ENCODE data around the gene NRXN3.
"Not testable (repeated sequence)": the region's sequence is repeated elsewhere in the genome, so short reads cannot be mapped to it uniquely, and the experiment has no call there.

NRXN3 gene

DNA sequence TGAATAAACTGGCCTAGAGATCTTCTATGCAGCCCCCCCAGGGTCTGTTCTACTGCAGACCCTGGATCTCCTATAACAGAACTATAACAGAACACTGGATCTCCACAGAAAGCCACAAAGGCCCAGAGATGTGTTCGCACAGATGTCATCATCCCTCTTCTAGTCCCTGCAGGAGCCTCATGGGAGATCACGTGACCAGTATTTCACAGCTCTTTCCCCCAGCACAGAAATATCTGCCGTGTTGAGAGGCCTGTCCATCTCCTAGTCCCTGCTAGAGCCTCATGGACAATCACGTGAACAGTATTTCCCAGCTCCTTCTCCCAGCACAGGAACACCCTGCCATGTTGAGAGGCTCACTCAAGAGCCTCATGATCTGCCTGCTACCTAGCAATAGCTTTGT lies 331.7 kb downstream of the NRXN3 start:
- no peak for DNase-seq

DNA sequence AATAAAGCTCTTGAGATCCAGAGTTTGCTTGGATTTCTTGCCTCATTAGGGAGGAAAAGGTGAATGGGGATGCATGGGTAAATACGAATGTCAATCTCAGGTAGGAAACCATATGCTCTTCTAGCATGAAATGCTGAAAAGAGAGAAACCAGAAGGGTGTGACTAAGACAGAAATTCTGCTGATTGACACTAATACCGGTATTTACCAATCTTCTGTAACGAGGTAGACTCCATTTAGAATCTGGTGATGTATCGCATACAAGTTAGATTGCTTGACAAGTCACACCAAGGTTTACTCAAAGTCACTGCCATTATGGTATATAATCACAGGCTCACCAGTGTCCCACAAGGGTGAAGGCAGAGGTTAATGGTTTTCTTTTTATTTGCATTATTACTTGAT lies 337.9 kb downstream of the NRXN3 start:
- no peak for DNase-seq

DNA sequence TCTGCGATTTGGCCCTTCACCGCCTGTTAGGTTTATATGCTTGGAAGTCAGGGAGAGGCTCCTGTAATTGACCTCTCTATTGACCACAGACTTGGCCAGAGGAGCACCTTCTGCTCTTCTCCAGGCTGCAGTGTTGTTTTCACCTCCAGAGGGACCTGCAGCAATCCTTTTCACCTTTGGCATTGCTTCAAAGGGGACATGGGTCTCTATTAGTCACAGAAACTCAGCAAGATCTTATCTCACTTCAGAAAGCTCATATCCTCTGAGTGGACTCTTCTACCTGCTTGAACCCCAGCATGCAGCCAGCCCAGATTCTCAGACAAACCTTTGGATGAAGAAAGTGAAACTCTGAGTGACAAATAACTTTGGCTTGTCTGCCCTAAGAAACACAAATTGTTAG lies 339.3 kb downstream of the NRXN3 start:
- DNase-seq: no peak

DNA sequence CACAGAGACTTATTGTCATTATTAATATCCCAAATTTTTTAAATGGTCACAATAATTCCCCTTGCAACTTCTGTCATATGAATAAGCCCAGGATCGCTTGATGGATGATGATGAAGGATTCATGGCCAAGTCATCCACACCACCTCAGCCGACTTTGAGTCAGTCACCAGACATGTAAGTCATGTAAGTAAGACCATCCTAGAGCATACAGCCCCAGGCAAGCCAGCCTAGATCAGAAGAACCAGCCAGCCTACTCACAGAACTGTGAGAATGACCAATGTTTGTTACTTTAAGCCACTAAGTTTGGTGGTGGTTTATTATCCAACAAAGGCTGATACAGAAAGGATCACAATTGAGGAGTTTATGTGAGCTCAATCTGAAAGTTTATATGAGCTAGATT lies 341.8 kb downstream of the NRXN3 start:
- no peak for DNase-seq

DNA sequence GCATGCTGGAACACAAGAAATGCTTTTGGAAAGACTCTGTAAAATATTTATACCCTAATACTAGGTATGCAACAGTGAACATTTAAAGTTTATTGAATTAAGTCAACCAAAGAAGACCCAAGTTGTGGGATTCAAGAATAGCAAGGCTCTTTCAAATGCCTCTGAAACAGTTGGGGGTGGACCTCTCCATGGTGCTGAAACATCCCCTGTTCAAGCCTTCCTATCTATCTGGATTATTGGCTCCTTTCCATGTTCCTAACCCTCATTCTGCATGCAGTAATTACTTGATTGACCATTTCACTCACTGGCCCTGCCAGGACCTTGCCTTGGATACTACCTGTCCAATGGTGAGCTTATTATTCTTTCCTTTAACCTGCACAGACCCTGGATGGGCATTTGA lies 349.7 kb downstream of the NRXN3 start:
- DNase-seq: no peak

DNA sequence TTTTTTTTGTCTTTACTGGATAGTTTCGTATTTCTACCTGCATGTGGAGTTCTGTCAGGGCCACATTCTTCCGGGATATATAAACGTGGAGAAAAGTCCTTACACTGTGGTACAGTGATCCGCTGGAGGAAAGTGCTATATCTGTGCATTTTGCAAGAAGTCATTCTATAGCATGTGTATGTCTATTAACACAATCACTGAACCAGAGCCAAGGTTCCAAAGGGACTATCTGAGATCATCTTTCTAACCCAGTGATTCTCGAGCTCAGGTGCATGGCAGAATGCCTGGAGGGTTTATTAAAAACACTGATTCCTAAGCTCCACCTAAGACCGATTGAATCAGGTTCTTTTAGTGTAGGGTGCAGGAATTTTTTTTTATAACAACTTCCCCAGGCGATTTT lies 354.0 kb downstream of the NRXN3 start:
- DNase-seq: no peak

DNA sequence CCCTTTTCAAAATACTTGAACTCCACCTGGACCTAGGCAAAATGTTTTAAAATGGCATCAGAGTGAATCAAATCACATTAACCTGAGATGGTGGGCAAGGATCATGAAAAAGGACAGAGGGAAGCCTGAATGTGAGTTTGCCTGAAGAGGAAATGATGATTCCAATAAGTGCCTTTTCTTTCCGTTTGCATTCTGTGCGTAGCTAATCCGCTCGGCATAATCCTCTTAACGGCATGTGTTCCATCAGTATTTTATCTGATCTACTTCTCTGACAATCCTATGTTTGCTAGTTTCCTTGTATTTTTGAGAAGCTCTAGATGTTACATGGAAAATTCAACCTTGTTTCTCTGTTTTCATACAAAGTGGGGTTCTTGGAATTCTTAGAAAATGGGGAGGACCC lies 354.6 kb downstream of the NRXN3 start:
- no peak for DNase-seq

DNA sequence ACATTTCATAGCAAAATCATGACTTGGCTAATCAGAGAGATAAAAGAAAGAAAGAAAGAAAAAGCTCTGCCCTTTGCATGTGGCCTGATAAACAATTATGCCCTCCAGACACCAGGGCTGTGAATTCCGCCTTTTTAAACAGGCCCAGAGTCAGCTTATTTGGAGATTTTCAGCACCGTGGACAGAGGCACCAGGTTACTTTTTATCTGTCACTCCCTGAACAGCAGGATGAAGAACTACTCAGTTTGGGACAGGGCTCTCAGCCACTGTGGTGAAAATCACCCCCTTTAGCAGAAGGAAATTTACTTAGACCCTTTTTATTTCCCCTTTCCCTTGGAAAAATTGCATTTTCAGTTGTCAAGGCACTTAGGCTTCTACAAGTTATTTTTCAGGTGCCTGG lies 359.9 kb downstream of the NRXN3 start:
- DNase-seq: no peak

DNA sequence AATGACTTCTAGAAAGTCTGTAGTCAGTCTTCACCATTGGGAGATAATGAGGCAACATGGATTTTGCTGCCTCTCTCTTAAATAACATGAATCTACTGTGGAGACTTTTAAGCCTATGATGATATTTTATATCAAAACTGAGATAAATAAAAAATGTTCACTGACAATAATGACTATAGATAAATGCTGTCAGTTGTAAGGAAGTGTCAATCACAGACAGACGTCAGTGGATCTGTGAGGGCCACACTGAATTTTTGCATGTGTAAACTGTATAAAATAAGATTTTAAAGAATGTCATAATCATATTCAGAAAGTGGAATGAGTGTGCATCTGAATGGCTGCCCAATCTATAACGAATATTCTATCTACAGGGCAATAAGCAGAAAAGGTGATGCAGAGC lies 364.0 kb downstream of the NRXN3 start:
- DNase-seq: no peak

DNA sequence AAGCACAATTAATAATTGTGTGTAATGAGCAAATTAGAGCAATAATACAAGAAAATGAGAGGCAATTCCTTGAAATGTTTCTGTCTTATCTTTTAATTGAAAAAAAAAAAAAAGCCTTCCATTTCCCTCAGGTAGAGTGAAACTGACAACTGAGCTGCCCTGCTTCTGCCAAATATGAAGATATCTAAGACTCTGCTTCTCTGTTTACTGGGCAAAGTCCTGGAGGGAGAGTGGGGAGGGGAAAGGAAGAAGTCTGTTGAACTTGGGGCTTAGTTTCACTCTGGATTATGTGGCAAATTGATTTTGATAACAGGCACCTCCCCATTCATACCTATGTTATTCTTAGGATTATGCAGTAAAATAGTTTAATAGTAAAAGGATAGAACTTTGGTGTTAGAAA lies 364.9 kb downstream of the NRXN3 start:
- no peak for DNase-seq

DNA sequence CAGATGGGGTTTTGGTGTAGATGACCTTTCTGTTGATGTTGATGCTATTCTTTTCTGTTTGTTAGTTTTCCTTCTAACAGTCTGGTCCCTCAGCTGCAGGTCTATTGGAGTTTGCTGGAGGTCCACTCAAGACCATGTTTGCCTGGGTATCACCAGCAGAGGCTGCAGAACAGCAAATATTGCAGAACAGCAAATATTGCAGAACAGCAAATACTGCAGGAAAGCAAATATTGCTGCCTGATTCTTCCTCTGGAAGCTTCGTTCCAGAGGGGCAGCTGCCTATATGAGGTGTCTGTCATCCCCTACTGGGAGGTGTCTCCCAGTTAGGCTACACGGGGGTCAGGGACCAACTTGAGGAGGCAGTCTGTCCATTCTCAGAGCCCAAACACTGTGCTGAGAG lies 371.6 kb downstream of the NRXN3 start:
- not testable (repeated sequence) for DNase-seq

DNA sequence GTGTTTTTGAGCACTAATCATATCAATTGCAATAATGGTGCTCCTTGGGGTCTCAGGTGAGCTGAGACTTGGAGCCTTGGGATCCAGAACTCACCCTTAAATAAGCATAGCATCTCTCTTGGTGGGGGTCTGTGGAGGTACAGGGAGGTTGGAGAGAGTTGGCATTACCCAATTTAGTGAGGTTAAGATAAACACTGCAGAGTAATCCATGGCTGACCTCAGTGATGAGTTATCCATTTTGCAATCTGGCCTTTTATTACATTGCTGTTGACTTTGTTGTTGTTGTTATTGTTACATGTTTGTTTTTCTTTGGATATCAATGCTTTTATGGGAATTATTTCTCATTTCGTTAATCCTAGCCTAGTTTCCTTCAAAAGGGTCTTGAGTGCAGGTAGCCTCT lies 373.3 kb downstream of the NRXN3 start:
- DNase-seq: no peak

DNA sequence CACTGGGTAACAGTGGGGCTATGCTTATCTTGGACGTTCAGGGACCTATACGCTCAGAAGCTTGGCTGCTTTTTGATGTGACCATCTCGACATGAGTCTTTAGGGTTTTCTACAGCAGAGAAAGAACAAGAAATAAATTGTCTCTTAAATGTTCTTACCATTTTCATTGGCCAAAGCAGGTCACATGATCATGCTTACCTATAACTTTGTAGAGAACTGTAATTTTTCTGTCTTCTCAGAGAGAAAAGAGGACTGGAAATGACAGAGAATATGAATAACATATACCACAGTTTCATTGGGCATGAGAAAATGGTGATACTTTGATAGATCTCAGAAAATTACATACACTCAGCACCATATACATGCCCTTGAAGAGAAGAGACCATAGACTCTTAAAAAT lies 390.9 kb downstream of the NRXN3 start:
- no peak for DNase-seq

DNA sequence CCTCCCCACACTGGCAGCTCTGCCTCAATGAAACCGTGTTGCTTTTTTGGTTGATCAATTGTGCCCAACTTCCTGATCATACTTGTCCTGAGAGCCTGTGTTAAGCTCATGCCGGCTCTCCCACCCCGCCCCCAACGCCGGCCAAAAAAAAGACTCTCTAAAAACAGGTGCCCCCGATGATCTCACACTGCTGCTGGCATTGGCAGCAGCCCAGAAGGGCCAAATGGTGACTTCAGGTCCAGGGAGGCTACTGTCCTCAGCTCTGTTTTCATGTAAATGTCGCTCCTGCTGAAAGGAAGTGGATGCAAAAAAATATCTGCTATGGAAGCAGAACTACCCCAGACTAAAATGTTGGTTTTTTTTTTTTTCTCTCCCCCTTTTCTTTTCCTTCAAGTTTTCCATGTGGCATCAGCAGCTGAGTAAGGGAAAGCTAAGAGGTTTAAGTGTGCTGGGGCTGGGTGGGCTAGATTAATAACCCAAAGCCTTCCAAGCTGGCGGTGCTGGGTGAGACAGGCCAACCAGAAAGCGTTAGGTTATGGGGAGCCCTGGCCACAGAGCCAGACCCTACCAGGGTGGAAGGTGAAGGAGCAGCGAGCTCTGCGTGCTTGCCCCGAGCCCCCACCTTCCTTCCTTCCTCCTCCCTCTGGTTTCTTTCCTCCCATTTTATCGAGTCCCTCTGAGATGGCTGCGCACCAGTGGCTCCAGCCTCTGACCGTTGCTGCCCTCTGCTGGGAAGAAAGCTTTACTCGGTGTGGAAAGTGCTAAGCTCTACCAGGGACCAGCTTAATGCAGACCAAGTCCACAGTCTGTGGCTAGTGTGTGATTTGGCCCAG lies 396.1 kb downstream of the NRXN3 start:
- DNase-seq: no peak

DNA sequence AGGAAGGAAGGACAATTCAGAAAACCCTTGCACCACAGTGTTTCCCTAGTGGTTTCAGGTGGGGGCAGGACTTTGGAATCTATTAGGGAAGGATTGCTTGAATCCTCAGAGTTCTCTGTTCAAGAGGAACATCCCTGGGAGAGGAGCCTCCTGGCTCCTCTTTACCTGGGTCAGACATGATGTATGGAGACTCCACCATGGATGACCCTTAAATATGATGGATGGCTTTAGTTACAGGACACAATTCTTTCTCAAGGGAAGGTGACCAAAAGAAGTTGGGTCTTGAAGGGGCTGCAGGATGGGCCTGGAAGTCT lies 396.6 kb downstream of the NRXN3 start:
- DNase-seq: no peak

DNA sequence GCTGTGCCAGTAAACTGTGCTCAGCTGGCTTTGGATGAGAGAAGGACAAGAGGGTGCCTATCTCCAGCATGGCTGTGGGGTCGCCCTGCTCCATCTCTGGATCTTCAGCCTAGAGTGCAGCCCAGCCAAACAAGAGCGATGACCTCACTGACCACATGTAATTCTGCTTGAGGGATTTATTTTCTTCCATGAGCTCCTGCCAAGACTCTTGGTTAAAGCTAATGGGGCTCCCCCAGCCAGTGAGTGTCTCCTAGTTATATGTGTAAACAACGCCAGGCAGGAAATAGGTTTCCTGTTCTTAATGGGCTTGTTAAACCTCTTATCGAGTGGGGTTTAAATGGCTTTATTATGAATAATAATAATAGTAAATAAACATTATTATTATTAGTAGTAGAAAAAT lies 397.2 kb downstream of the NRXN3 start:
- no peak for DNase-seq

DNA sequence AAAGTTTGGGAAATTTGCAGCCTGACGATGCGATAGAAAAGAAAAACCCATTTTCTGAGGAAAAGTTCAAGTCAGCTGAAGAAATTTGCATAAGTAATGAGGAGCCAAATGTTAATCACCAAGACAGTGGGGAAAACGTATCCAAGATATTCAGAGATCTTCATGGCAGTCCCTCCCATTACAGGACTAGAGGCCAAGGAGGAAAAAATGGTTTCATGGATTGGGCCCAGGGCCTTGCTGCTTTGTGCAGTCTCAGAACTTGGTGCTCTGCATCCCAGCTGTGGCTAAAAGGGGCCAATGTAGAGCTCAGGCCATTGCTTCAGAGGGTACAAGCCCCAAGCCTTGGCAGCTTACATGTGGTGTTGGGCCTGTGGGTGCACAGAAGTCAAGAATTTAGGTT lies 403.6 kb downstream of the NRXN3 start:
- not testable (repeated sequence) for DNase-seq

DNA sequence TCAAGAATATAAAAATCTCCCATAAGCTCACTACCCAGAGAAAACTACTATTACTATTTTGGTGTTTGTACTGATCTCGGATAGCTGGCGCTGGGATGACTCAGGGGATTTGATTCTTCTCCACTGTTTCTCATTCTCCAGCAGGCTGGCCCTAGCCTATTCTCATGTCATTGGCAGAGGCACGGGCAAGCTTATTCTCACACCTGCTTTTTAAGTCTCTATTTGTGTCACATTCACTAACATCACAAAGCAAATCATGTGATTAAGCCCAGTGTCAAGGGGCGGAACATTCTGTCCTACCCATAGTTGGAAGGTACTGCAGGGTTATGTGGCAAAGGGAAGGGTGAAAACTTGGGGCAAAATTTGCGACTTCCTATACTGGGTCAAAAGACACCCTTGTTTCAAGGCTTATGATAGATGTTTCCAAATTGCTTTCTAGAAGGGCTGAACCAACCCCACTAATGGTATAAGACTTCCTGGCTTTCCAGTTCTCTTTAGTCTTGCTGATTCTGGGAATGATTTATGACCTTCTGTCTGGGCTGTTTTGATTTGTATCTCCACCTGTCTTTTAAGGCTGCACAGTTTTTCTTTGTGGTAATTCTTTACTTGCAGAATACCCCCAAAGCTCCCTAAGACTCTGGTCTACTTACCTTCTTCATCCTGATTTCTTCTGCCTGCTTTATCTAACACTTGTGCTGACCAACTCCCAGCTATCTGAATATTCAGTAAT lies 406.4 kb downstream of the NRXN3 start:
- no peak for DNase-seq

DNA sequence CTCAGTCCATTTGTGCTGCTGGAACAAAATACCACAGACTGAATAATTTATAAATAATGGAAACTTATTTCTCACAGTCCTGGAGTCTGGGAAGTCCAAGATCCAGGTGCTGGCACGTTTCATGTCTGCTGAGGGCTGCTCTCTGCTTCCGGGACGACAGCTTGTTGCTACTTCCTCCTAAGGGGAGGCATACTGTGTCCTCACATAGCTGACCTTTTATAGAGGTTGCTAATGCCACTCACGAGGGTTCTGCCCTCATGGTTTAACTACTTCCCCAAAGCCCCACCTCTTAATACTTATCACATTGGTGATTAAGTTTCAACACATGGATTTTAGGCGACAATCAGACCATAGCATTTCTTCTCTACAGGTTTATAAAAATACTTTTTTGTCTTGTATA lies 411.1 kb downstream of the NRXN3 start:
- no peak for DNase-seq

DNA sequence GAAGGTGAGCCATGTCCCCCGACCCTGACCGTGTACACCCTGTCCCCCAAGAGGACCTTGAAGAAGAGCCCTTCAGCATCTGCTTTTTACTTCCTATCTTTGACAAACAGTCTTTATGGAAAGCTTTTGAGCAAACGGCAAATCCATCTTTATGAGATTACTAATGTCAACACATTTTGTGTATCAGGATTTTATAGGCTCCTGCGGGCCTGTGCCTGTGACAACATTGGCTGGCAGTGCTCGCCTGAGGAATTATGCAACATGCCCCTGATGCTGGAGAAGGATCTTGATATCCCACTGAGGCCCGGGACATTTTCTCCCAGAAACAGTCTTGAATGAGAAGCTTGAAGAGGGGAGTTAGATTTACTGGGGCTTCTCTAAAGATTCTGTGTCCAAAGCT lies 416.5 kb downstream of the NRXN3 start:
- no peak for DNase-seq

DNA sequence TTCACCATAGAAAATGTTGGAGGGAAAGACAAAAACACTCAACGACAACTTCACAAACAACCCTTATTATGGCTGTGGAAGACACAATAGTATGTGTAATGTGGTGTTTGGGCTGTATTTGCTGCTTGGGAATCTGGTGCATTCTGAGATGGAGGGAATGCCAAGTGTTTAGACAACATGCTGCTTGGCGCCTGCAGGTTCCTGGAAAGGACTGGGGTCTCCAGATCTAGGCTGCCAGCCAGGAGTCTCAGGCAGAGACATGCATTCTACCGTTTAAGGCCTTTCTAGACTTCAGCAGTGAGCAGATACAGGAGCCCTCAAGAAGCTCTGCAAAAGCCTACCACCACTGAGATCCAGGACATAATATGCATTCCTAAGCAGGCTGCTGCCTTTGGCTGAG lies 418.7 kb downstream of the NRXN3 start:
- no peak for DNase-seq

DNA sequence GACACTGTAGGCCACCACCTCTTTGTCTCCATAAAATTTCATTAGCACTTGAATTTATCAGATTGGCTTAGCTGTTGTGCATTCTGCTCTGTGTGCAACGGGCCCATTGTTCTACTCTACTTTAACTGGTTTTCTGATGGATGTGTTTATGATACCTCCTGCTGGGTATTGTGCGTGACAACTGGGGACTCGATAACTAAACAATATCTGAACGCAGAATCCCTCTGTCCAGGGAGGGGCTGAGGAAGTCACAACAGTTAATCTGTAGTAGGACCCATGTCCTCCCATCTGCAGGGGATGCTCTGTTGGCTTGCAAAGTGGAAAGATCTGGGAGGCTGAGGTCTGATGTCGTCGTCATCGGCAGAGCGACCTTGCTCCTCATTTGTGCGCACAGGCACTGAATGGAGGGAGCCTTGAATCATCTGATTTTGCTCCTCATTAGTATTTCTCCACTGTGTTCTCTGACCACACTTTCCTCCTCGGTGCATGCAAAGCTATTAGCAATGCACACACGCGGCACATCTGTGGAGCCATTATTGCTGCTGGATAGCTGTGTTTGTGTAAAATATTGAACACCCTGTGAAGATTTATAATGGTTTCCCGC lies 422.5 kb downstream of the NRXN3 start:
- DNase-seq: no peak

DNA sequence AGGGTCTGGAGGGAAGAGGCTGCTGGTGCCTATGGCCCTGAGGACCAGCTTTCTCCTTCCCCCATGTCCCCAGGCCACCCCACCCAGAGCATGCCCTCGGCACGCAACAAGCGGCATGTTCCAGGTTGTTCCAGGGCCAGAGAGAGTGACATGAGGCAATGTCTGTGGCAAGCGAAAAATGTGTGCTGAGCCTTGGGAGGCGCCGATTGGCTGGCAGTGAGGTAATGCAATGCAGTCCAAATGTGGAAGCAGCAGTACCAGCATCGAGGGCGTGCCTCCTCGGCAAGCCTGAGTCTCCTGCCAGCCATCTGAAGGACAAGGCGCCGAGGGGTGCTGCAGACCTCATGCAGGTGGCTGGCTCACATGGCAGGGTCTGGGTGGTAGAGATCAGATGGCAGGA lies 423.8 kb downstream of the NRXN3 start:
- no peak for DNase-seq

DNA sequence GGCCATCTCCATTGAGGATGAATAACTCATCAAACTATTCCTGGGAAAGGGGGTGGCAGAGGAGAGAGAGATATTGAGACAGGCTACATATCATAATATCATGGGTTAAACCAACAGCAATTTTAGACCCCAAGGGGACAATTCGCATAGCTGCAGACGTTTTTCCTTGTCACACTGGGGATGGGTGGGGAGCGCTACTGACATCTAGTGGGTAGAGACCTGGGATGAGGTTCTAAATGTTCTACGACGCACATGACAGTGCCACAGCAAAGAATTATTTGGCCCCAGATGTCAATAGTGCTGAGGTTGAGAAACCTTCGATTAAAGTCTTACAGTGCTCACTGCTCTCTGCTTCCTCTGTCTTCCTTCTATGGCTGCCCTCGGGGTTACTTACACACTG lies 425.6 kb downstream of the NRXN3 start:
- no peak for DNase-seq

Data from NCI-H1436 treated with DMSO at 0.1 percent for 48 hours (cell line).